Measurements from ENCODE around the gene ASTN2. TPM values are rescaled to one million over a fixed set of nuclear protein-coding genes. Genes with fewer than 3 reads are reported as not detected.

The ASTN2 gene
- total and polyA plus RNA-seq, 2 donors (not counting 3 experiments of a cell fraction or from before 2014, with no cell fraction given) = 1.0 to 1.9 TPM

GRCh38 chr9:117101008-117101407 lies 313.8 kb downstream of the ASTN2 start:
- H3K27ac ChIP-seq (ENCODE audit: insufficient read depth, low read depth, low read length) = no peak overlapping the region
- H3K9me1 ChIP-seq (replicated peaks; ENCODE audit: control insufficient read depth, extremely low read depth, insufficient read depth, low read length) = no peaks in the 10 kb centered on the region
- H3K4me2 ChIP-seq (ENCODE audit: insufficient read depth, low read length) = no peak overlapping the region
- ChIA-PET POLR2A (no interaction called here), CTCF (no interaction called here)
- BruUV-seq (replicated peaks) = no TSS peak
- H3K4me1 ChIP-seq (ENCODE audit: control insufficient read depth, extremely low read depth, insufficient read depth, low read length) = no peaks in the 10 kb centered on the region
- no peak overlapping the region for H3K9ac ChIP-seq (replicated peaks; ENCODE audit: extremely low read depth, insufficient read depth, low read length)
- dilution Hi-C loops (cut with MboI; ENCODE audit: extremely low pct_ligation_motif_present, low sequenced_read_pairs) = no loop called here
- no peak for TF ChIP-seq MYC (IDR thresholded peaks at IDR 0.05; ENCODE audit: low read depth, low read length)
- TF ChIP-seq FOS (IDR thresholded peaks at IDR 0.05; ENCODE audit: borderline replicate concordance, insufficient read depth, low read length) = no peak
- no peak for TF ChIP-seq POLR2A (IDR thresholded peaks at IDR 0.05; ENCODE audit: low read depth, low read length)
- no peak for TF ChIP-seq MAX (IDR thresholded peaks at IDR 0.05; ENCODE audit: insufficient read depth, insufficient read length)
- no peak overlapping the region for H3K4me3 ChIP-seq (replicated peaks in 1 of 3; ENCODE audit: insufficient read depth in 1 of 3, low read depth in 1 of 3, low read length in 3 of 3)
- no peaks in the 10 kb centered on the region for H3K79me2 ChIP-seq (ENCODE audit: control insufficient read depth, insufficient read depth, low read length)
- intact Hi-C loops (cut with micrococcal nuclease) = no loop called here
- no peaks in the 10 kb centered on the region for H4K20me1 ChIP-seq (replicated peaks; ENCODE audit: control insufficient read depth, extremely low read depth, insufficient read depth, low read length)
- no peaks in the 10 kb centered on the region for H3K27me3 ChIP-seq (ENCODE audit: control insufficient read depth in 2 of 2, insufficient read depth in 2 of 2, low read length in 2 of 2)
- H3K9me3 ChIP-seq (replicated peaks; ENCODE audit: control insufficient read depth, insufficient read depth, low read length) = peaks cover 14% of the 10 kb centered on the region
- DNase-seq (ENCODE audit: low read depth, low spot score) (no peak), FAIRE-seq (no peak)
- no peak overlapping the region for H2AFZ ChIP-seq (ENCODE audit: low read depth, low read length)
- H3K36me3 ChIP-seq (ENCODE audit: control insufficient read depth in 2 of 2, extremely low read depth in 1 of 2, insufficient read depth in 2 of 2, low read length in 2 of 2) = no peaks in the 10 kb centered on the region

GRCh38 chr9:117098331-117098730 lies 316.5 kb downstream of the ASTN2 start:
- intact Hi-C loops (cut with micrococcal nuclease) = no loop called here
- no peaks in the 10 kb centered on the region for H3K36me3 ChIP-seq (ENCODE audit: control insufficient read depth in 2 of 2, extremely low read depth in 1 of 2, insufficient read depth in 2 of 2, low read length in 2 of 2)
- H3K27ac ChIP-seq (ENCODE audit: insufficient read depth, low read depth, low read length) = no peak overlapping the region
- ChIA-PET CTCF (no interaction called here), POLR2A (no interaction called here)
- no peaks in the 10 kb centered on the region for H4K20me1 ChIP-seq (replicated peaks; ENCODE audit: control insufficient read depth, extremely low read depth, insufficient read depth, low read length)
- peaks cover 10% of the 10 kb centered on the region for H3K9me3 ChIP-seq (replicated peaks; ENCODE audit: control insufficient read depth, insufficient read depth, low read length)
- DNase-seq (ENCODE audit: low read depth, low spot score) (no peak), FAIRE-seq (no peak)
- H3K4me1 ChIP-seq (ENCODE audit: control insufficient read depth, extremely low read depth, insufficient read depth, low read length) = no peaks in the 10 kb centered on the region
- H3K9ac ChIP-seq (replicated peaks; ENCODE audit: extremely low read depth, insufficient read depth, low read length) = no peak overlapping the region
- dilution Hi-C loops (cut with MboI; ENCODE audit: extremely low pct_ligation_motif_present, low sequenced_read_pairs) = no loop called here
- H3K79me2 ChIP-seq (ENCODE audit: control insufficient read depth, insufficient read depth, low read length) = no peaks in the 10 kb centered on the region
- no peak overlapping the region for H3K4me2 ChIP-seq (ENCODE audit: insufficient read depth, low read length)
- no peak overlapping the region for H3K4me3 ChIP-seq (replicated peaks in 1 of 3; ENCODE audit: insufficient read depth in 1 of 3, low read depth in 1 of 3, low read length in 3 of 3)
- BruUV-seq (replicated peaks) = no TSS peak
- H2AFZ ChIP-seq (ENCODE audit: low read depth, low read length) = no peak overlapping the region
- TF ChIP-seq CTCF (IDR thresholded peaks at IDR 0.05; ENCODE audit: extremely low read depth in 1 of 2, insufficient read depth in 1 of 2, low read depth in 1 of 2, low read length in 2 of 2) (no peak), POLR2A (IDR thresholded peaks at IDR 0.05; ENCODE audit: low read depth, low read length) (no peak), JUN (IDR thresholded peaks at IDR 0.05; ENCODE audit: borderline replicate concordance, insufficient read depth, insufficient read length, low read depth) (no peak), FOS (IDR thresholded peaks at IDR 0.05; ENCODE audit: borderline replicate concordance, insufficient read depth, low read length) (no peak), MAX (IDR thresholded peaks at IDR 0.05; ENCODE audit: insufficient read depth, insufficient read length) (no peak), EZH2 (IDR thresholded peaks at IDR 0.05; ENCODE audit: borderline replicate concordance, low read depth, low read length, severe bottlenecking) (no peak), GATA2 (IDR thresholded peaks at IDR 0.05; ENCODE audit: insufficient read depth, insufficient read length, low read depth, low read length) (no peak), POLR2AphosphoS5 (IDR thresholded peaks at IDR 0.05; ENCODE audit: insufficient read depth, low read depth, low read length) (no peak), MYC (IDR thresholded peaks at IDR 0.05; ENCODE audit: low read depth, low read length) (no peak)
- no peaks in the 10 kb centered on the region for H3K9me1 ChIP-seq (replicated peaks; ENCODE audit: control insufficient read depth, extremely low read depth, insufficient read depth, low read length)
- no peaks in the 10 kb centered on the region for H3K27me3 ChIP-seq (ENCODE audit: control insufficient read depth in 2 of 2, insufficient read depth in 2 of 2, low read length in 2 of 2)

Measured in endothelial cell of umbilical vein (primary cell).